Measurements from ENCODE around the gene SFXN1.

DNA sequence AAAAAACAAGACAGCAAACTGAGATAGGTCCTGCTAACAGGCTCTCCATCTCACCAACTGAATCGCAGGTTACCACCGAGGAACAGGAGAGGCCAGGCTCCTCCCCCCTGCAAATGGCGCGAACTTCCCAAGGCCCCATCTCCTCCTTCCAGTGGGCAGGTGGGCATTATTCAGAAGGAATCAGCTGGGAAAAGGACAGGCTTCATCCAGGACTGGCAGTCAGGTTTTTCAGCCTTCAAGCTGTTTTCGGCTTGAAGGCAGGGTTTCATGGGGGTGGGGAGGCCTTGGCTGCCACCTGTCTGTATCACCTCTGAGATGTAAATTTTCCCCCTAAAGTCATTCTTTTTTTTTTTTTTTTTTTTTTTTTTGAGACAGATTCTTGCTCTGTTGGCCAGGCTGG, 79.4 kb downstream of the SFXN1 start:
- no peak for TF ChIP-seq POLR2A (IDR thresholded peaks at IDR 0.05)
- TF ChIP-seq, protein P1, sequence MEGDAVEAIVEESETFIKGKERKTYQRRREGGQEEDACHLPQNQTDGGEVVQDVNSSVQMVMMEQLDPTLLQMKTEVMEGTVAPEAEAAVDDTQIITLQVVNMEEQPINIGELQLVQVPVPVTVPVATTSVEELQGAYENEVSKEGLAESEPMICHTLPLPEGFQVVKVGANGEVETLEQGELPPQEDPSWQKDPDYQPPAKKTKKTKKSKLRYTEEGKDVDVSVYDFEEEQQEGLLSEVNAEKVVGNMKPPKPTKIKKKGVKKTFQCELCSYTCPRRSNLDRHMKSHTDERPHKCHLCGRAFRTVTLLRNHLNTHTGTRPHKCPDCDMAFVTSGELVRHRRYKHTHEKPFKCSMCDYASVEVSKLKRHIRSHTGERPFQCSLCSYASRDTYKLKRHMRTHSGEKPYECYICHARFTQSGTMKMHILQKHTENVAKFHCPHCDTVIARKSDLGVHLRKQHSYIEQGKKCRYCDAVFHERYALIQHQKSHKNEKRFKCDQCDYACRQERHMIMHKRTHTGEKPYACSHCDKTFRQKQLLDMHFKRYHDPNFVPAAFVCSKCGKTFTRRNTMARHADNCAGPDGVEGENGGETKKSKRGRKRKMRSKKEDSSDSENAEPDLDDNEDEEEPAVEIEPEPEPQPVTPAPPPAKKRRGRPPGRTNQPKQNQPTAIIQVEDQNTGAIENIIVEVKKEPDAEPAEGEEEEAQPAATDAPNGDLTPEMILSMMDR (IDR thresholded peaks at IDR 0.05): no peak
